ENCODE measurements around the gene USP47.
"Not testable (repeated sequence)": the region's sequence is repeated elsewhere in the genome, so short reads cannot be mapped to it uniquely, and the experiment has no call there.

USP47 gene

DNA sequence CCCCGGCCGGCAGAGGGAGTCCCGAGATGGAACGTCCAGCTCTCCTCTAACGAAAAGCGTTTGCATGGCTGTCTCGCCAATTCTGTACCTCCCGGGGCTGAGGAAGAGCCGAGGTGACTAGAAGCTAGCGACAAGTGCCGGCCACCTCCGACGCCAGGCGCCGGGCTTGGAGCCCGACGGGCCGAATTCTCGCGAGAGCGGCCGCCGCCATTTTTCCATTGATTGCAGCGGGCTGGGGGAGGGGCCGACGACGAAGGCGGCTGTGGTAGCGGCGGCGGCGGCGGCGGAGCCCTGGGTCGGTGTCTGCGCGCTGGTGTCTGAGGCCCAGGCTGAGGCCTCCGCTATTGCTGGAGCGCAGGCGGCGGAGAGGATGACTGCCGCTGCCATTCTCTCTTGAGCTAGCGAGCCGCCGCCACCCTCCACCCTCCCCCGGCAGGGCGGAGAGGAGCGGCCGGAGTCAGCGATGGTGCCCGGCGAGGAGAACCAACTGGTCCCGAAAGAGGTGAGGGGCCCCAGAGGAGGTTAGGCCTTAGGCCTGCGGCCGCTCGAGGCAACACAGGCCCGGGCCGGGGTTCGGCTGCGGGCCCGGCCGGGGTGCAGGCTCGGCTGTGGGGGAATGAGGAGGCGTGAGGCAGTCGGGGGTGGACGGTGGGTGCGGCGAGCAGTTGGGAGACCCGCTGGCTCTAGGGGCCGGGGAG lies at the start of gene USP47:
Gene USP47 (plus strand): TSS at position 250 of the 698 bp plus-strand sequence. CDS start 214 bp downstream, at position 464.
- peak; percentile 63 to 86 for DNase-seq

- no peak for DNase-seq
Measured at GRCh38 chr11:11793073-11793472, 48.7 kb upstream of the USP47 start.

DNA sequence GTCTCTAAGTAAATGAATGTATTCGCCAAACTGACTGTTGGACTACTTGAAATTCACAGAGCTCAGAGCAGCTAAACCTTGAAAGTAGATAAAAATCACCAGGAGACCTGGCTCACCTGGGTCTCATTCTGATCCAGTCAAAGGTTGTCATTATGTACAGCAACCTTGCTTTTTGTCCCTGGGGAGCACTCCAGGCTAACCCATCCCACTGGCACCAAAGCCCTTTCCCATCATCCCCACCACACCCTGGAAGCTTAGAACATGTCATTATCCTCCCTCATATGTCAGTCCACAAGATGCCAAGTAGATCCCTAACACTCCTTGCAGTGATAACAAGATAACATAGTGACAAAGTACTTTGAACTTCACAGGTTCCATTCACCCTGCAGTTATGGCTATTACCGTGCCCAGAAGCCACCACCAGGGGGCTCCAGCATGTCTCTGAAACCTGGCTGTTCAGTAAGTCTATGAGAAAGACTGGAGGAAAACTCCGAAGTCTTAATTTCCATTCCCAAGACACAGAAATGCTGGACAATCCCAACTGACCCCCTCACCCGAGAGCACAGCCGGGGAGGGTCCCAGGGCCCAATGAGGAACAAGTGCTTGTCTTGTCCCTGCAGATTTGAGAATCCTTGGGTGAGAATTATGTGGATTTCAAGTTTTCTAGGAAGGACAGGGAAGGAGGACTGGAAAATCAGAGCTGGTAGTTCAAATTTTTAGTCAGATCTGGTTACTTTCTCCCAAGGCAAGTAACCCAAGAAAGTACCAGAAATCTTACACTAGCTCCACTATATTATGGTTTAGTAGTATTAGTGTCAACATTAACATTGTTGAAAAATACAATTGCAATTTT lies 43.0 kb upstream of the USP47 start:
- DNase-seq: peak; percentile 32 to 71

GRCh38 chr11:11805228-11805627 lies 36.5 kb upstream of the USP47 start:
- no peak for DNase-seq

DNA sequence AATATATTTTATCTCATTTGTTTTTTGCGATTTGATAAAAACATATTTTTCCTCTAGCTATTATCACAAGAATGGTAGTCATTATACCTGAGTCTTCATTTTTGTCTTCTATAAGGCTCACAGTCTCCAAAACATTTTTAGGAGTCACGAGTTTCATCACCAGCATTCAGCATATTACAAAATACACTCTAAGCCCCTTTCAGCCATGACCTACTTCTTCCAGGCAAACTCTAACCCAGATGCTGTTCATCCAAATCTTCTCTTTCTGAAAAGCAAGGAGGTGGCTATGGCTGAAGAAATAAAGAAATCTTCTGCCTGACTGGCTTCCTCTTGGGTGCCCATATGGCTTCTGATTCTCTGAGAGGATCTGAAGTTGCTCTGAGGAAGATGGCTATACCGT lies 35.7 kb upstream of the USP47 start:
- DNase-seq: no peak

DNA sequence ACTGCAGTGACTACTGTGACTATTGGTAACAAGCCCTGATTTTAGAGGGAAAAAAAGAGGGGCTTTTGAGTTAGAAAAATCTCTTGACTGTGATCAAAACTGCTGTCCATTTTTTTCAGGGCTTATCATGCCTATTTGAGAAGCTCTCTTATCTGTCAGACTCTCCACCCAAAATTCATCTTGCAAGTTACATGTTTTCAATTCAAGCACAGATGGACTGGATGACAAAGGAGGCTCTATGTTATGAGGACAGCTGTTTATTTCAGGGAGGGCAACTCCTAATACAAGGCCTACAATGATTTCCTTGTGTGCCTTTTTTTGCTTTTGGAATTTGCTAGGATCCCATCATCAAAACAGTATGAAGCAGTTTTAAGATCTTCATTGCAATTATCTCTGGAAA lies 35.2 kb upstream of the USP47 start:
- no peak for DNase-seq

- DNase-seq: no peak
Measured at GRCh38 chr11:11807811-11808782, 33.7 kb upstream of the USP47 start.

DNA sequence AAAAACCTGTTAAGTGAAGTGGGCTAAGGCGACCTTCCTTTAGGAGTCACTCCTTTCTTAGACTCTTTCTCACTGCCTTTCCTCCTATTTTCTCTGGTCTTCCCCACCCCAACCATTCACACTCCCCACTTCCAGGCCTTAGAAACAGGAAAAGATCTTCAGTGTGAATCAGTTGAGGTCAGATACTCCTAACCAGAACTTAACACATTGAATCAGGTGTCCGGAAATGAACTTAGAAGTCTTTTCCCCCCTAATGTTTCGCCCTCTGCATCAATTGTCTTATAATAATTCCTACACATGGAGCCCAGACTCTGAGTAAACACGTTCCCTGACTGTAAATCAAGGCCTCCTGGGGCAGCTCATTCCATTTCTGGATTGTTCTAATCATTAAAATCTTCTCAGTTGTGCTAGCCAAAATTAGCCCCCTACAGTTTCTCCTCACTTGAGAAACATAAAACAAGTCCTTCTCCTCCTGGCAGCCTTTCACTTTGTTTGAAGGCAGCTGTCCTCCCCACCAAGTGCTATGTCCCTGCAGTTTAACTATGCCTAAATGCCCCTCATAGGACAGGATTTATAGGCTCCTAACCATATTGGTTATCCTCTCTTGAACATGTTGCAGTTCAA lies 32.7 kb upstream of the USP47 start:
- DNase-seq: no peak

- no peak for DNase-seq
Measured at GRCh38 chr11:11810764-11811726, 30.7 kb upstream of the USP47 start.

DNA sequence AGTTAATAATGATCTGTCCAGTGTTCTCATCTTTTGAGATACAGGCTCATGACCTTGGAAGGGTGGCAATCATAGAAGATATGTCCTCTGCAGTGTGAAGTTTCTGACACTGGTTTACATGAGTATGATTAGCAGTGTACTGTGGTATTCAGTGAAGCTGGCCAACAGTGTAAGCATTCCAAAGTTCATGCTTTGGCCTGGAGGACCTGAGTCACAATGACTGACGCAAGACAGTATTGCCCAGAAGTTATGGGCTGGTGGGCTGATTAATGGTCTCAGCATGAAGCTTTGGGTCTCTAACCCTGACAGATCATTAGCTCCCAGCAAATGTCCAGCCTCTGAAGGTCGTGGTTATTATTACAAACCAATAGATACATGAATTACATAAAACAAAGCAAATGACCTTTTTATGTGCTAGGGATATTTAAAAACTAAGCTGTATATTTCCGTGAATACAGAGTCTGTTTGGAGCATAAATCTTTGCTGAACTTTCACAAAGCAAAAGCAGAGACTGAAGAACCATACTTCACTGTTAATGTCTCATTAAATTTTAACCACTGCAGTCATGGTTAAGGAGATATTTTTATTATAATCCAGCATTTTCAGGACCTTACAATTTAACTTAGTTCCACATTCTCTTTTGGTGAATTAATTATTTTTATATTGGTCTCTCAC lies 28.3 kb upstream of the USP47 start:
- DNase-seq: no peak

DNA sequence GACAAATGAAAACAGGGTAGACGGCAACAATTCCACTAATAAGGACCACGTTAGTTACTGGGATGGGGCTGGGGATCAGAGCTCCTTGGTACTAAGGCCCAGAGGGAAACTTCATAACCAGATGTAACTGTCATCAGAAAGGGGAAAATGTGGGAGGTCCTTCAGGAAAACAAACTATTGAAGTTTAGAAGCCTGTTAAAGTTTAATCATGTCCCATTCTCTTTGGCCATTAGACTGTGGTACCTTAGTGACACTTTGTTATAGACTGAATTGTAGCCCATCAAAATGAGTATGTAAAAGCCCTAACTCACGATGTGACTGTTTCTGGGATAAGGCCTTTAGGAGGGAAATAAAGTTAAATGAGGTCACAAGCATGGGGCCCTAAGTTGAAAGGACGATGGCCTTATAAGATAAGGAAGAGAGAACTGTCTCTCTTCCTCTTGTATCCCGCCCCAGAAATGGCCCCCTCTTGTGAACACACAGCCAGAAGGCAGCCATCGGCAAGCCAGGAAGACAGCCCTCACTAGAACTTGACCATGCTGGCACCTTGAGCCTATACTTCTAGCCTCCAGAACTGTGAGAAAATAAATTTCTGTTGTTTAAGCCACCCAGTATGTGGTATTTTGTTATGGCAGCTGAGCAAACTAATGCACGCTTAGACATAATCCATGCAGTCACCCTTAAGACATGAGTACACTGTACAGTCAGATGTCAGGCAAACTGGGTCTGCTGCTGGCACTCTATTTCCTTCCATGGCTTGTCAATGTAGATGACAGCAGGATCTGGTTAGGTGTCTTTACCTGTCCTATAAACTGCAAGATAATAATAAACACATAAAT lies 26.9 kb upstream of the USP47 start:
- DNase-seq: no peak

DNA sequence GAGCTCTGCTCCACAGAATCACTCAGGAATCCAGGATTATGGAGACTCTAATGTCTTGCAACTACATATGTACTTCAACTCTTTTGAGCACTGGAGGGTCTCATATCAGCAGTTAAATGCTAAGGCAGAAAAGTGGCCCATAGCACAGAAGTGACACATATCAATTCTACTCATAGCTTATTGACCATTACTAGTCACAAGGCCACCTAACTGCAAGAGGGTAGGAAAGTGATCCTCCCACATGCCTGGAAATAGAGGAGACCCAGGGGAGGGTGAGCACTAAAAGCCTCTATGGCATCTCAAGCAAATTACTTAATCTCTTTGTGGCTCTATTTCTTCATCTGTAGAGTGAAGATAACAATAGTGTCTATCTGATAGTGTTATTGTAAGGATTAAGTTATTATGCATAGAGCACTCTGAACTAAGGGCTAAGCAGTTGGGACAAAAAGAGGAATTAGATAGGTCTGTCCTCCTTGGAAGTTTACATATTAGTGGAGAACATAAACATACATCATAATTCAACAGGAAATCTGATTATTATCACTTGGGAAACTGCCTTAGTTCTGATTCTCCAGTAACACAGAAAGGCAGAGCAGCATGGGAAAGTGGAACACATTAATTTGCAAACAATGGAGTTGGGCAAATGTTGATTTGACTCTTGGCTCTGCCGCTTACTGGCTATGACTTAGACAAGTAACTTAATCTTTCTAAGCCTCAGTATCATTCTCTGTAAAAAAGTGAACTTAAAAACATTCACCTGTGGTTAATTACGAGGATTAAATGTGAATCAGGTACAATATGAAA lies 25.1 kb upstream of the USP47 start:
- no peak for DNase-seq

DNA sequence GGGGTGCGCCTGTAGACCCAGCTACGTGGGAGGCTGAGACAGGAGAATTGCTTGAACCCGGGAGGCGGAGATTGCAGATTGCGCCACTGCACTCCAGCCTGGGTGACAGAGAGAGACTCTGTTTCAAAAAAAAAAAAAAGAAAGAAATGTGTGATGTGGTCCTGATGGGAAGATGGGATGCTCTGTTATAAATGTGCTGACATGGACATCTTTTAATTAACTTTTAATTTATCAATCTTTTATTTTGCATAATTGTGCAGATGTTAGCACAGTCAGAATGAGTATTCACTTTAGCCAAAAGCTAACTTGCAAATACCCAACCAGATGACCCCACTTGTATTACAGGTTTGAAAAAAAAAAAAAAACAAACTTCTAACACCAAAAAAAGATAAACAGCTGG lies 23.8 kb upstream of the USP47 start:
- DNase-seq: no peak

GRCh38 chr11:11818529-11819121 lies 23.1 kb upstream of the USP47 start:
- DNase-seq: no peak

DNA sequence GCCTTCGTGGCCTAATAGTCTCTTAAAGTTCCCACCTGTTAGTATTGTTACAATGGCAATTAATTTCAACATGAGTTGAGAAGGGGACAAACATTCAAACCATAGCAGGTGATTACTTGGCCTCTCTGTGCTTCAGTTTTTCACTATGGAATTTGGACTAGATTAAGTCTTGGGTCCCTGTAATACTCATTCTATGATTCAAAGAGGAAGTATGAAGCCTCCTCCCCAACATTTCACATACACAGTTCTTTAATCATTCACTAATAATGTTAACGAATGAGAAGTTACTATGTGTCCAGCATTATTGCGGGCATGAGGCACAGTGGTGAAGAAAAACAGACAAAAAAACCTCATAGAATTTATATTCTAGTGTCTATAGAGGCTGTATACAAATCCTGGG lies 19.9 kb upstream of the USP47 start:
- no peak for DNase-seq

DNA sequence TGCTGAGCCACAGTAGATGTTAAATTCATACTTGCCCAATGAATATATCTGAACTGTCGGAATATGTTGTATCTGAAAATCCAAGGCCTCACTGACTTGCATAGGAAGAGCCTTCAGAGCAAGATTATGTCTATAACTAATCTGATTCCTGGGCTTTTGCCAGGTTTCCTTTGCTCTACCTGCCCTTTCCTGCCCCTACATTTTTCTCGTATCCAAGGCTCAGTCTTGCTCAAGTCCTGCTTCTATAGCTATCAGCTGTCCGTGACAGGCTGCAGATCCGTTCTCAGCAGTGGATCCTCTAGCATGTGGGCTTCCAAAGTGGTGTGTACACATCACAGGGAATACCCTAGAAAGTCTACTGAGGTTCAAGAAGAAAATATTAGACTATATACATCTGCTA lies 18.8 kb upstream of the USP47 start:
- no peak for DNase-seq

DNA sequence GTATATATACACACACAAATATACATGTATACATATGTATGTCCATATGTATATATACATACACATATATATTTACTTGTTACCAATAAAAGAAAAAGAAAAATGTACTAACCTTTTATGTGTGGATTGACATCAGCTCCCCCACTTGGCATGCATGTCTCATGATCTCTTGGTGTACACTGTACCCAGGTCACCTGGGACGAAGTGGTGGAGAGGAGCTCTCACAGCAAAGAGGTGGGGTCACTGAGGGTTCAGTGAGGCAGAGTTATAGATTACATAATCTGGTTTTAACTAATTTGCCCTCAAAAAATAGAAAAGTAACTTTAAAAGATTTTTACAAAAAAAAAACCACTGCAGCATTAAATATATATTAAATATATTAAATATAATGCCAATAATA lies 15.5 kb upstream of the USP47 start:
- DNase-seq: no peak

GRCh38 chr11:11827272-11827671 lies 14.5 kb upstream of the USP47 start:
- DNase-seq: no peak

DNA sequence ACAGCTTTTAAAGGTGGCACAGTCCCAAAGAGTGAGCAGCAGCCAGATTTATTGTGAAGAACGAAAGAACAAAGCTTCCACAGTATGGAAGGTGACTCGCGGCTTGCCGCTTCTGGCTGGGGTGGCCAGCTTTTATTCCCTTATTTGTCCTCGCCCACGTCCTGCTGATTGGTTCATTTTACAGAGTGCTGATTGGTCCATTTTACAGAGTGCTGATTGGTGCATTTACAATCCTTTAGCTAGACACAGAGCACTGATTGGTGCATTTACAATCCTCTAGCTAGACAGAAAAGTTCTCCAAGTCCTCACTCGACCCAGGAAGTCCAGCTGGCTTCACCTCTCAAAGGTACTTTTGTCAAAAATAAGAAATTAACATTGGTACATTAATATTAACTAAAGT lies 10.4 kb upstream of the USP47 start:
- not testable (repeated sequence) for DNase-seq

Measured in SW 1271 (cell line).